Endothelial cell of umbilical vein (primary cell): ENCODE measurements around the gene RASGRP1. TPM values are rescaled to one million over a fixed set of nuclear protein-coding genes. Genes with fewer than 3 reads are reported as not detected.

Experiments used
- BruUV-seq: library from RNA; stranded (reverse); fragments of 400-500 nt; replicated peaks from 2 replicates; lab custom pipeline; 2021; lab: Mats Ljungman, UMichigan
- CTCF ChIA-PET: fragments of 300-600, 350-600 bp; sonication (Branson Sonifier 250); formaldehyde crosslinking; loops from one replicate; lab custom pipeline; 2021; ENCODE audit warnings: antibody characterized with exemption, inconsistent platforms; lab: Charles Lee
- POLR2A ChIA-PET: fragments of 300-600, 350-600 bp; sonication (Branson Sonifier 250); formaldehyde crosslinking; loops from one replicate; lab custom pipeline; 2021; ENCODE audit warnings: antibody characterized with exemption, inconsistent platforms; lab: Charles Lee
- DNase-seq: peaks from one replicate; pipeline ENCODE4 v3.0.0-alpha.2; 2011; ENCODE audit warnings: low read depth, low spot score
- FAIRE-seq: peaks from 2 replicates; lab custom pipeline; 2011; peaks lifted over from hg19 to GRCh38; lab: Jason Lieb, UNC
- H2AFZ ChIP-seq: 2 replicates; pipeline ENCODE4 v1.6.0; 2012; ENCODE audit warnings: low read depth, low read length, control low read depth, inconsistent platforms
- H3K27ac ChIP-seq: 2 replicates; pipeline ENCODE4 v1.5.1; 2011; ENCODE audit warnings: low read depth, mild to moderate bottlenecking, control low read depth, low read length, moderate library complexity; ENCODE audit not compliant: insufficient read depth
- H3K27me3 ChIP-seq, 2 experiments: 2 replicates each; pipeline versions ENCODE4 v1.6.0 to v1.6.1; 2011; ENCODE audit warnings: low read length in 2 of 2, mixed read lengths in 1 of 2; ENCODE audit not compliant: control insufficient read depth in 2 of 2, insufficient read depth in 2 of 2
- H3K36me3 ChIP-seq, 2 experiments: 2 replicates in 1 of 2; 3 replicates in 1 of 2; pipeline ENCODE4 v1.5.1; 2011; ENCODE audit warnings: low read length in 2 of 2, mild to moderate bottlenecking in 1 of 2, moderate library complexity in 1 of 2; ENCODE audit not compliant: control insufficient read depth in 2 of 2, insufficient read depth in 2 of 2; ENCODE audit errors: extremely low read depth in 1 of 2
- H3K4me1 ChIP-seq: 3 replicates; pipeline ENCODE4 v1.5.1; 2011; ENCODE audit warnings: mild to moderate bottlenecking, low read length; ENCODE audit not compliant: control insufficient read depth, insufficient read depth; ENCODE audit errors: extremely low read depth
- H3K4me2 ChIP-seq: 2 replicates; pipeline ENCODE4 v1.6.1; 2011; ENCODE audit warnings: low read length, control low read depth, mixed read lengths; ENCODE audit not compliant: insufficient read depth
- H3K4me3 ChIP-seq, 3 experiments: fragments of 200-600 bp in 1 of 3; sonication (generic), shearing (Covaris generic) in 1 of 3; replicated peaks in 1 of 3; 2 replicates each; pipeline ENCODE4 v1.5.1; 2011 to 2016; ENCODE audit warnings: control low read depth in 3 of 3, low read length in 3 of 3, mild to moderate bottlenecking in 2 of 3, inconsistent platforms in 1 of 3, low read depth in 1 of 3, moderate library complexity in 1 of 3; ENCODE audit not compliant: insufficient read depth in 1 of 3
- H3K79me2 ChIP-seq: 2 replicates; pipeline ENCODE4 v1.6.0; 2012; ENCODE audit warnings: low read length, inconsistent platforms; ENCODE audit not compliant: control insufficient read depth, insufficient read depth
- H3K9ac ChIP-seq: replicated peaks from 2 replicates; pipeline ENCODE3; 2011; ENCODE audit warnings: low read length, control low read depth; ENCODE audit not compliant: insufficient read depth; ENCODE audit errors: extremely low read depth
- H3K9me1 ChIP-seq: replicated peaks from 3 replicates; pipeline ENCODE4 v1.6.0; 2011; ENCODE audit warnings: mild to moderate bottlenecking, low read length; ENCODE audit not compliant: control insufficient read depth, insufficient read depth; ENCODE audit errors: extremely low read depth
- H3K9me3 ChIP-seq: replicated peaks from 2 replicates; pipeline ENCODE4 v1.5.1; 2012; ENCODE audit warnings: low read length, inconsistent platforms; ENCODE audit not compliant: control insufficient read depth, insufficient read depth
- H4K20me1 ChIP-seq: replicated peaks from 2 replicates; pipeline ENCODE3; 2011; ENCODE audit warnings: mild to moderate bottlenecking, low read length; ENCODE audit not compliant: control insufficient read depth, insufficient read depth; ENCODE audit errors: extremely low read depth
- EZH2 ChIP-seq: IDR thresholded peaks from 2 replicates; pipeline ENCODE4 v1.6.1; 2012; ENCODE audit warnings: borderline replicate concordance, low read depth, mild to moderate bottlenecking, moderate library complexity, low read length, inconsistent platforms; ENCODE audit not compliant: severe bottlenecking
- FOS ChIP-seq: IDR thresholded peaks from 2 replicates; pipeline ENCODE4 v1.6.1; 2011; ENCODE audit warnings: mild to moderate bottlenecking, low read length, moderate library complexity, borderline replicate concordance; ENCODE audit not compliant: insufficient read depth
- GATA2 ChIP-seq: IDR thresholded peaks from 2 replicates; pipeline ENCODE4 v1.7.0; 2011; ENCODE audit warnings: low read depth, mild to moderate bottlenecking, moderate library complexity, mixed read lengths, low read length; ENCODE audit not compliant: insufficient read length, insufficient read depth
- JUN ChIP-seq: IDR thresholded peaks from 2 replicates; pipeline ENCODE4 v1.6.1; 2011; ENCODE audit warnings: borderline replicate concordance, low read depth; ENCODE audit not compliant: insufficient read length, insufficient read depth
- MYC ChIP-seq: IDR thresholded peaks from one replicate; pipeline ENCODE4 v1.6.1; 2011; ENCODE audit warnings: mild to moderate bottlenecking, low read depth, low read length
- POLR2A ChIP-seq: IDR thresholded peaks from 2 replicates; pipeline ENCODE4 v1.6.1; 2012; ENCODE audit warnings: low read depth, mild to moderate bottlenecking, control low read depth, low read length
- POLR2AphosphoS5 ChIP-seq: IDR thresholded peaks from 2 replicates; pipeline ENCODE4 v1.6.1; 2012; ENCODE audit warnings: low read depth, mild to moderate bottlenecking, control low read depth, low read length, moderate library complexity; ENCODE audit not compliant: insufficient read depth
- dilution Hi-C: fragments of 300-500 bp; cut with MboI; formaldehyde crosslinking; loops from one replicate; pipeline ENCODE4 v1.15.0; 2019; ENCODE audit warnings: low sequenced_read_pairs; ENCODE audit not compliant: extremely low pct_ligation_motif_present
- intact Hi-C: fragments of 100-400 bp; cut with micrococcal nuclease; formaldehyde crosslinking; loops from one replicate; pipeline ENCODE4 v1.10.0; 2022
- polyA plus RNA-seq, 4 experiments: library from polyadenylated mRNA; depleted of rRNA in 3 of 4; stranded (reverse) in 3 of 4; unstranded in 1 of 4; fragments of >200 nt; gene quantifications; 2 replicates each; pipeline versions ENCODE4 v1.2.1 to v1.2.3, GENCODE V29; 2011 to 2012; ENCODE audit warnings: missing spikeins in 1 of 4
- total RNA-seq: library from RNA; stranded (reverse); gene quantifications from 2 replicates; pipeline ENCODE4 v1.2.3, GENCODE V29; 2021
- TF ChIP-seq, protein P1 (sequence below): IDR thresholded peaks from 2 replicates; pipeline ENCODE4 v1.6.1; 2011; ENCODE audit not compliant: insufficient read depth, insufficient read length
- TF ChIP-seq, protein P2 (sequence below), 2 donors: IDR thresholded peaks; 1 replicate in 1 of 2; 2 replicates in 1 of 2; pipeline ENCODE4 v1.5.1; 2011; ENCODE audit warnings: low read length in 2 of 2, mild to moderate bottlenecking in 2 of 2, moderate library complexity in 2 of 2, control low read depth in 1 of 2, inconsistent platforms in 1 of 2, low read depth in 1 of 2; ENCODE audit not compliant: insufficient read depth in 1 of 2; ENCODE audit errors: extremely low read depth in 1 of 2

Gene RASGRP1
- total and polyA plus RNA-seq, 2 donors (not counting 3 experiments of a cell fraction or from before 2014, with no cell fraction given), result 0.15 to 0.38 TPM

DNA sequence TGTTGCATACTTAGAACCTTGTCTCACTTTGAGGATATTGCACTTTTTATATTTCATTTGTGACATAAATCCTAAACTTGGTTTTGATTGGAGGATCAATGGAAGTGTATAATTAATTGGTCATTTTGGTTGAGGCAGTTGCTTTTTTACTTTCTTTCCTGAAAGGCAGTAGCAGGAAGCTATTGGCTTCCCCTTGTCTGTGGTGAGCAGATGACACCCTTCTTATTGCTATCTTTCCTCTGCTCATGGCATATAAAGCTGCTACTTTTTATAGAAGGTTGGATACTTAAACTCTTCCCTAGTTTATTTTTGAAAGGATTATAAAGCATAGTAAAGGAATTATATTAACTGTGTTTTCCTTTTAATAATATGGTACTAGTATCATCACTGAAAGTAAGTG lies 82.0 kb downstream of the RASGRP1 start:
- no peaks in the 10 kb centered on the region for H4K20me1 ChIP-seq
- intact Hi-C loops, result no loop called here
- no peak overlapping the region for H3K4me2 ChIP-seq
- peaks cover 5% of the 10 kb centered on the region for H3K79me2 ChIP-seq
- no peaks in the 10 kb centered on the region for H3K9me1 ChIP-seq
- FAIRE-seq (no peak), DNase-seq (no peak)
- ChIA-PET POLR2A (no interaction called here), CTCF (interaction anchor here (1.2 kb wide), 1 partner anchor 25 kb away, joined by 3 read pairs; no protein-coding TSS in a partner anchor)
- no peak for TF ChIP-seq POLR2AphosphoS5
- no peak for TF ChIP-seq FOS
- H3K9ac ChIP-seq, result no peak overlapping the region
- no peaks in the 10 kb centered on the region for H3K9me3 ChIP-seq
- H3K4me1 ChIP-seq, result peaks cover 19% of the 10 kb centered on the region
- dilution Hi-C loops, result no loop called here
- H2AFZ ChIP-seq, result no peak overlapping the region
- H3K27me3 ChIP-seq, result no peaks in the 10 kb centered on the region
- H3K4me3 ChIP-seq, result no peak overlapping the region
- no peak overlapping the region for H3K27ac ChIP-seq
- peaks cover 2 to 5% of the 10 kb centered on the region in 2 experiments for H3K36me3 ChIP-seq
- BruUV-seq, result no TSS peak

DNA sequence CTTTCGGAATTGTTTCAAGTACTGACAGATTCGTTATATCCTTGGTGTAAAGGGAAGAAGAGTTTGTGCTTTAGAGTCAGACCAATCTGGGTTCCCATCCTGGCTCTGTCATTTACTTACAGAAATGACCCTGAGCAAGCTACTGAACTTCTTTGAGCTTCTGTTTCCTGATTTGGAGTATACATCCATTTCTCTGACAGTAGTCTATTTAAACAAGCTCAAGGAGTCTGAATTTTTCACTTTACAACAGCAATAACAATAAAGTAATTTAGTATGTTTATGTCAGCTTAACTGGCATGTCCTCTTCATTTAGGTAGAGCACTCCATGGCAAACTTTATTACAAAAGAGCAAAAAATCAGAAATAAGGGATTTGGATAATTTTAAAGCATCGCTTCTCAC lies 82.9 kb downstream of the RASGRP1 start:
- Histone ChIP-seq H4K20me1 (no peaks in the 10 kb centered on the region), H3K27me3 (no peaks in the 10 kb centered on the region), H3K9me1 (no peaks in the 10 kb centered on the region), H3K9ac (no peak overlapping the region), H3K4me3 (no peak overlapping the region), H3K36me3 (peaks cover 3 to 8% of the 10 kb centered on the region in 2 experiments), H2AFZ (no peak overlapping the region), H3K4me1 (peaks cover 19% of the 10 kb centered on the region), H3K27ac (no peak overlapping the region), H3K9me3 (no peaks in the 10 kb centered on the region), H3K79me2 (peaks cover 5% of the 10 kb centered on the region), H3K4me2 (no peak overlapping the region)
- intact Hi-C loops (no loop called here), dilution Hi-C loops (no loop called here)
- BruUV-seq, result no TSS peak
- ChIA-PET POLR2A (no interaction called here), CTCF (interaction anchor here (0.7 to 1.2 kb wide), 2 partner anchors 24 to 64 kb away, joined by 3 read pairs; no protein-coding TSS in a partner anchor)
- DNase-seq (no peak), FAIRE-seq (no peak)
- TF ChIP-seq FOS (no peak), MYC (no peak), EZH2 (no peak), GATA2 (no peak), POLR2A (no peak), POLR2AphosphoS5 (no peak), JUN (no peak)
- TF ChIP-seq, protein P1, sequence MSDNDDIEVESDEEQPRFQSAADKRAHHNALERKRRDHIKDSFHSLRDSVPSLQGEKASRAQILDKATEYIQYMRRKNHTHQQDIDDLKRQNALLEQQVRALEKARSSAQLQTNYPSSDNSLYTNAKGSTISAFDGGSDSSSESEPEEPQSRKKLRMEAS, result no peak
- TF ChIP-seq, protein P2, sequence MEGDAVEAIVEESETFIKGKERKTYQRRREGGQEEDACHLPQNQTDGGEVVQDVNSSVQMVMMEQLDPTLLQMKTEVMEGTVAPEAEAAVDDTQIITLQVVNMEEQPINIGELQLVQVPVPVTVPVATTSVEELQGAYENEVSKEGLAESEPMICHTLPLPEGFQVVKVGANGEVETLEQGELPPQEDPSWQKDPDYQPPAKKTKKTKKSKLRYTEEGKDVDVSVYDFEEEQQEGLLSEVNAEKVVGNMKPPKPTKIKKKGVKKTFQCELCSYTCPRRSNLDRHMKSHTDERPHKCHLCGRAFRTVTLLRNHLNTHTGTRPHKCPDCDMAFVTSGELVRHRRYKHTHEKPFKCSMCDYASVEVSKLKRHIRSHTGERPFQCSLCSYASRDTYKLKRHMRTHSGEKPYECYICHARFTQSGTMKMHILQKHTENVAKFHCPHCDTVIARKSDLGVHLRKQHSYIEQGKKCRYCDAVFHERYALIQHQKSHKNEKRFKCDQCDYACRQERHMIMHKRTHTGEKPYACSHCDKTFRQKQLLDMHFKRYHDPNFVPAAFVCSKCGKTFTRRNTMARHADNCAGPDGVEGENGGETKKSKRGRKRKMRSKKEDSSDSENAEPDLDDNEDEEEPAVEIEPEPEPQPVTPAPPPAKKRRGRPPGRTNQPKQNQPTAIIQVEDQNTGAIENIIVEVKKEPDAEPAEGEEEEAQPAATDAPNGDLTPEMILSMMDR (IDR thresholded peaks at IDR 0.05; ENCODE audit: extremely low read depth in 1 of 2, insufficient read depth in 1 of 2, low read depth in 1 of 2, low read length in 2 of 2), result no peak
